M059J (cell line): ENCODE measurements around the gene ATOSA. TPM values are rescaled to one million over a fixed set of nuclear protein-coding genes. Genes with fewer than 3 reads are reported as not detected.

ENCODE experiments used
- DNase-seq: peaks from one replicate; pipeline ENCODE4 v3.0.0-alpha.2; 2012; ENCODE audit warnings: low read depth
- total RNA-seq: library from RNA; depleted of rRNA; stranded (reverse); fragments of >200 nt; shearing (Covaris generic); gene quantifications from 2 replicates; pipeline ENCODE4 v1.2.3, GENCODE V29; 2014

The ATOSA gene
- total RNA-seq, 1 experiment from 2014 or later, result 13.2 TPM

- no peak for DNase-seq
Observed at GRCh38 chr15:52682200-52682599, 3.0 kb upstream of the ATOSA start.

- no peak for DNase-seq
Observed at GRCh38 chr15:52681441-52681840, 2.3 kb upstream of the ATOSA start.

- no peak for DNase-seq
Observed at GRCh38 chr15:52680761-52681160, 1.6 kb upstream of the ATOSA start.

- peak; percentile 41 for DNase-seq
Observed at GRCh38 chr15:52680041-52680391, 828 bp upstream of the ATOSA start.

- peak; percentile 67 for DNase-seq
Observed at GRCh38 chr15:52678468-52679231, 538 bp downstream of the ATOSA start.

- peak; percentile 74 for DNase-seq
Observed at GRCh38 chr15:52677593-52678467, 1.4 kb downstream of the ATOSA start.

GRCh38 chr15:52674831-52675230, 4.4 kb downstream of the ATOSA start:
- DNase-seq, result no peak

- DNase-seq, result no peak
Observed at GRCh38 chr15:52673734-52674133, 5.5 kb downstream of the ATOSA start.

GRCh38 chr15:52673312-52673711, 5.9 kb downstream of the ATOSA start:
- DNase-seq, result no peak

GRCh38 chr15:52672661-52673060, 6.5 kb downstream of the ATOSA start:
- no peak for DNase-seq

GRCh38 chr15:52670087-52670486, 9.1 kb downstream of the ATOSA start:
- DNase-seq, result no peak

- no peak for DNase-seq
Observed at GRCh38 chr15:52668133-52668532, 11.1 kb downstream of the ATOSA start.

- DNase-seq, result no peak
Observed at GRCh38 chr15:52667597-52667996, 11.6 kb downstream of the ATOSA start.

GRCh38 chr15:52663536-52664294, 15.5 kb downstream of the ATOSA start:
- no peak for DNase-seq

GRCh38 chr15:52661909-52662308, 17.3 kb downstream of the ATOSA start:
- no peak for DNase-seq

- no peak for DNase-seq
Observed at GRCh38 chr15:52660192-52660591, 19.0 kb downstream of the ATOSA start.

GRCh38 chr15:52658955-52659354, 20.2 kb downstream of the ATOSA start:
- peak; percentile 55 for DNase-seq

- DNase-seq, result peak; percentile 75
Observed at GRCh38 chr15:52657338-52657737, 21.9 kb downstream of the ATOSA start.

- DNase-seq, result no peak
Observed at GRCh38 chr15:52656412-52656811, 22.8 kb downstream of the ATOSA start.

GRCh38 chr15:52653431-52653964, 25.7 kb downstream of the ATOSA start:
- peak; percentile 96 for DNase-seq

GRCh38 chr15:52652984-52653383, 26.2 kb downstream of the ATOSA start:
- DNase-seq, result peak; percentile 86

- DNase-seq, result peak; percentile 2
Observed at GRCh38 chr15:52652286-52652685, 26.9 kb downstream of the ATOSA start.
